H1 (cell line): Measurements from ENCODE around the gene LRRC39. TPM values are rescaled to one million over a fixed set of nuclear protein-coding genes. Genes with fewer than 3 reads are reported as not detected.

Experiments used
- CTCF ChIA-PET: fragments of 300-600 bp; sonication (Branson Sonifier 250); formaldehyde crosslinking; loops from one replicate; lab custom pipeline; 2021; ENCODE audit not compliant: partially characterized antibody; lab: Charles Lee
- POLR2A ChIA-PET: fragments of 300-600 bp; sonication (Branson Sonifier 250); formaldehyde crosslinking; loops from one replicate; lab custom pipeline; 2021; ENCODE audit warnings: inconsistent platforms; ENCODE audit not compliant: partially characterized antibody; lab: Charles Lee
- DNase-seq, 2 experiments: peaks; one replicate each; pipeline versions ENCODE4 v3.0.0 to v3.0.0-alpha.2; 2010 to 2022; ENCODE audit warnings: low spot score in 2 of 2, low read depth in 1 of 2, mixed read lengths in 1 of 2
- FAIRE-seq: peaks from 2 replicates; lab custom pipeline; 2011; peaks lifted over from hg19 to GRCh38; lab: Jason Lieb, UNC
- H2AFZ ChIP-seq: 2 replicates; pipeline ENCODE4 v1.8.1; 2012; ENCODE audit warnings: low read length, inconsistent platforms
- H2AK5ac ChIP-seq: 2 replicates; pipeline ENCODE4 v1.6.1; 2013; ENCODE audit warnings: low read depth, low read length
- H2BK120ac ChIP-seq: replicated peaks from 2 replicates; pipeline ENCODE3; 2013; ENCODE audit warnings: low read depth, low read length, inconsistent platforms
- H2BK12ac ChIP-seq: 2 replicates; pipeline ENCODE4 v1.6.1; 2013; ENCODE audit warnings: low read depth, low read length
- H2BK15ac ChIP-seq: 2 replicates; pipeline ENCODE4 v1.6.1; 2013; ENCODE audit warnings: low read length
- H2BK20ac ChIP-seq: 2 replicates; pipeline ENCODE4 v1.6.1; 2013; ENCODE audit warnings: low read length
- H2BK5ac ChIP-seq: 2 replicates; pipeline ENCODE4 v1.6.1; 2013; ENCODE audit warnings: low read depth, low read length
- H3K14ac ChIP-seq: 2 replicates; pipeline ENCODE4 v1.6.1; 2013; ENCODE audit warnings: inconsistent platforms; ENCODE audit not compliant: insufficient read length
- H3K18ac ChIP-seq: 2 replicates; pipeline ENCODE4 v1.6.1; 2013; ENCODE audit warnings: low read length; ENCODE audit errors: extremely low read depth
- H3K23ac ChIP-seq: 2 replicates; pipeline ENCODE4 v1.6.1; 2013; ENCODE audit warnings: inconsistent platforms; ENCODE audit not compliant: insufficient read length
- H3K23me2 ChIP-seq: 2 replicates; pipeline ENCODE4 v1.6.1; 2013; ENCODE audit warnings: low read depth, low read length
- H3K27ac ChIP-seq: 2 replicates; pipeline ENCODE4 v1.6.1; 2011; ENCODE audit warnings: low read depth, low read length, inconsistent platforms
- H3K27me3 ChIP-seq, 4 experiments: replicated peaks in 1 of 4; 1 replicate in 1 of 4; 2 replicates in 3 of 4; pipeline versions ENCODE4 v1.6.1 to v1.8.1; 2011 to 2013; ENCODE audit warnings: low read length in 3 of 4, mild to moderate bottlenecking in 3 of 4, inconsistent platforms in 2 of 4, mixed read lengths in 2 of 4, moderate library complexity in 1 of 4; ENCODE audit not compliant: control insufficient read depth in 3 of 4, insufficient read depth in 3 of 4; ENCODE audit errors: extremely low read depth in 1 of 4
- H3K36me3 ChIP-seq, 4 experiments: 2 replicates each; pipeline versions ENCODE4 v1.6.1 to v1.8.1; 2011 to 2013; ENCODE audit warnings: mild to moderate bottlenecking in 4 of 4, low read length in 3 of 4, moderate library complexity in 2 of 4, control low read depth in 1 of 4, inconsistent platforms in 1 of 4; ENCODE audit not compliant: insufficient read depth in 4 of 4, control insufficient read depth in 2 of 4
- H3K4ac ChIP-seq: replicated peaks from 2 replicates; pipeline ENCODE3; 2013; ENCODE audit warnings: low read length, low read depth, mixed read lengths, inconsistent platforms; ENCODE audit not compliant: insufficient read length
- H3K4me1 ChIP-seq, 4 experiments: replicated peaks in 1 of 4; 1 replicate in 1 of 4; 2 replicates in 3 of 4; pipeline versions ENCODE4 v1.6.1 to v1.8.1; 2011 to 2013; ENCODE audit warnings: low read length in 3 of 4, inconsistent platforms in 2 of 4, mixed read lengths in 1 of 4; ENCODE audit not compliant: insufficient read depth in 4 of 4, control insufficient read depth in 3 of 4
- H3K4me2 ChIP-seq, 2 experiments: 2 replicates each; pipeline versions ENCODE4 v1.6.1 to v1.8.1; 2011 to 2013; ENCODE audit warnings: low read depth in 2 of 2, low read length in 2 of 2, control low read depth in 1 of 2, inconsistent platforms in 1 of 2, mild to moderate bottlenecking in 1 of 2; ENCODE audit not compliant: insufficient read depth in 1 of 2
- H3K4me3 ChIP-seq, 4 experiments: fragments of 200-600, 300-600 bp in 1 of 4; sonication (generic), shearing (Covaris generic), sonication (Bioruptor Twin) in 1 of 4; 2 replicates each; pipeline versions ENCODE4 v1.5.1 to v1.8.1; 2011 to 2016; ENCODE audit warnings: low read length in 4 of 4, low read depth in 3 of 4, control low read depth in 2 of 4, inconsistent platforms in 2 of 4, mild to moderate bottlenecking in 2 of 4, mixed read lengths in 1 of 4, moderate library complexity in 1 of 4; ENCODE audit not compliant: insufficient read depth in 2 of 4; ENCODE audit errors: extremely low read depth in 1 of 4
- H3K56ac ChIP-seq: replicated peaks from 2 replicates; pipeline ENCODE3; 2013; ENCODE audit warnings: low read depth, mild to moderate bottlenecking, mixed read lengths, low read length, inconsistent platforms; ENCODE audit not compliant: insufficient read length
- H3K79me1 ChIP-seq: 2 replicates; pipeline ENCODE4 v1.6.1; 2013; ENCODE audit warnings: low read depth, low read length, control low read depth
- H3K79me2 ChIP-seq, 2 experiments: 2 replicates each; pipeline versions ENCODE4 v1.6.1 to v1.8.1; 2012 to 2013; ENCODE audit warnings: low read length in 2 of 2, mild to moderate bottlenecking in 2 of 2, inconsistent platforms in 1 of 2; ENCODE audit not compliant: insufficient read depth in 2 of 2, control insufficient read depth in 1 of 2
- H3K9ac ChIP-seq, 4 experiments: replicated peaks in 1 of 4; 1 replicate in 1 of 4; 2 replicates in 3 of 4; pipeline versions ENCODE4 v1.6.1 to v1.8.1; 2011 to 2013; ENCODE audit warnings: low read depth in 3 of 4, low read length in 3 of 4, control low read depth in 2 of 4, mild to moderate bottlenecking in 2 of 4, moderate library complexity in 2 of 4, inconsistent platforms in 1 of 4; ENCODE audit errors: extremely low read depth in 1 of 4
- H3K9me3 ChIP-seq, 2 experiments: 2 replicates each; pipeline versions ENCODE4 v1.6.1 to v1.8.1; 2012 to 2013; ENCODE audit warnings: mild to moderate bottlenecking in 2 of 2, moderate library complexity in 2 of 2, control low read depth in 1 of 2, inconsistent platforms in 1 of 2, low read depth in 1 of 2, low read length in 1 of 2, mixed read lengths in 1 of 2; ENCODE audit not compliant: insufficient read depth in 2 of 2
- H4K20me1 ChIP-seq, 2 experiments: replicated peaks in 1 of 2; 2 replicates each; pipeline versions ENCODE3 to v1.8.1; 2011 to 2013; ENCODE audit warnings: inconsistent platforms in 2 of 2, low read length in 2 of 2, mild to moderate bottlenecking in 1 of 2; ENCODE audit not compliant: insufficient read depth in 2 of 2, control insufficient read depth in 1 of 2
- H4K5ac ChIP-seq: 2 replicates; pipeline ENCODE4 v1.6.1; 2013; ENCODE audit warnings: low read length, low read depth, mixed read lengths, inconsistent platforms; ENCODE audit not compliant: insufficient read length
- H4K8ac ChIP-seq: 2 replicates; pipeline ENCODE4 v1.8.0; 2013; ENCODE audit warnings: mild to moderate bottlenecking, moderate library complexity, low read length, inconsistent platforms; ENCODE audit not compliant: insufficient read depth; ENCODE audit errors: extremely low read depth
- H4K91ac ChIP-seq: replicated peaks from 2 replicates; pipeline ENCODE3; 2013; ENCODE audit warnings: low read length, mixed read lengths, inconsistent platforms; ENCODE audit not compliant: insufficient read length
- POU5F1 ChIP-seq: IDR thresholded peaks from 2 replicates; pipeline ENCODE4 v1.6.1; 2011; ENCODE audit warnings: low read depth, mild to moderate bottlenecking, low read length, moderate library complexity
- RFX5 ChIP-seq: IDR thresholded peaks from 2 replicates; pipeline ENCODE4 v1.6.1; 2011; ENCODE audit warnings: low read depth, low read length, improper control_type of control experiment, borderline replicate concordance
- SP1 ChIP-seq: IDR thresholded peaks from 2 replicates; pipeline ENCODE4 v1.6.1; 2011; ENCODE audit warnings: low read depth, low read length
- WGBS, 2 experiments: shearing (Covaris generic) in 1 of 2; methylation state at CpG; one replicate each; pipeline versions ENCODE4 v1.1.6 to v1.1.7; 2013 to 2015; ENCODE audit warnings: low lambda C conversion rate in 2 of 2, mixed read lengths in 2 of 2, inconsistent platforms in 1 of 2, low coverage in 1 of 2, missing lambda C conversion rate in 1 of 2; ENCODE audit not compliant: insufficient replicate concordance in 2 of 2, insufficient coverage in 1 of 2, insufficient read length in 1 of 2; ENCODE audit errors: extremely low coverage in 1 of 2, missing lambda C conversion rate in 1 of 2; 5-methylcytosine and 5-hydroxymethylcytosine counted together
- polyA plus RNA-seq, 7 experiments: library from polyadenylated mRNA; depleted of rRNA in 3 of 7; stranded (reverse) in 5 of 7; unstranded in 2 of 7; fragments of >200 nt in 5 of 7; fragments of 200-250 nt in 2 of 7; gene quantifications; 1 replicate in 5 of 7; 2 replicates in 1 of 7; 4 replicates in 1 of 7; pipeline versions ENCODE4 v1.2.1 to v1.2.3, GENCODE V29; 2011 to 2013; ENCODE audit warnings: missing spikeins in 2 of 7, mixed read lengths in 2 of 7
- total RNA-seq: library from RNA; stranded (reverse); fragmentation: NEBNext Ultra II Directional; extraction: Animal tissue kit (Norgen Biotek cat#: 25700); gene quantifications from 2 replicates; pipeline ENCODE4 v1.2.1, GENCODE V29; 2021
- TF ChIP-seq, protein P1 (sequence below): IDR thresholded peaks from 2 replicates; pipeline ENCODE4 v1.6.1; 2012; ENCODE audit warnings: inconsistent platforms

LRRC39 gene
- total and polyA plus RNA-seq, 2 of the 8 experiments (the other 6 are each of a cell fraction or from before 2014, with no cell fraction given) = 0.33 to 0.39 TPM

GRCh38 chr1:100142343-100142742 is 35.7 kb downstream of the LRRC39 start:
- H4K91ac ChIP-seq = no peak overlapping the region
- H2BK120ac ChIP-seq = no peak overlapping the region
- H4K8ac ChIP-seq = no peak overlapping the region
- no peak overlapping the region for H4K5ac ChIP-seq
- H3K9ac ChIP-seq = no peak overlapping the region
- H3K56ac ChIP-seq = no peak overlapping the region
- H3K27ac ChIP-seq = no peak overlapping the region
- H3K4me3 ChIP-seq = no peak overlapping the region
- ChIA-PET POLR2A (no interaction called here), CTCF (interaction anchor here (0.6 to 1.2 kb wide), 2 partner anchors 14 to 18 kb away, joined by 3 to 4 read pairs; no protein-coding TSS in a partner anchor)
- H2AFZ ChIP-seq = no peak overlapping the region
- H2BK15ac ChIP-seq = no peak overlapping the region
- TF ChIP-seq RFX5 (no peak), SP1 (no peak), POU5F1 (no peak)
- TF ChIP-seq, protein P1, sequence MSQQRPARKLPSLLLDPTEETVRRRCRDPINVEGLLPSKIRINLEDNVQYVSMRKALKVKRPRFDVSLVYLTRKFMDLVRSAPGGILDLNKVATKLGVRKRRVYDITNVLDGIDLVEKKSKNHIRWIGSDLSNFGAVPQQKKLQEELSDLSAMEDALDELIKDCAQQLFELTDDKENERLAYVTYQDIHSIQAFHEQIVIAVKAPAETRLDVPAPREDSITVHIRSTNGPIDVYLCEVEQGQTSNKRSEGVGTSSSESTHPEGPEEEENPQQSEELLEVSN = no peak
- H4K20me1 ChIP-seq = no peaks in the 10 kb centered on the region
- H3K27me3 ChIP-seq = no peaks in the 10 kb centered on the region
- H2BK20ac ChIP-seq = no peak overlapping the region
- no peak overlapping the region for H3K18ac ChIP-seq
- H2AK5ac ChIP-seq = no peak overlapping the region
- H3K9me3 ChIP-seq = no peaks in the 10 kb centered on the region
- FAIRE-seq = no peak
- no peak overlapping the region for H2BK12ac ChIP-seq
- H3K79me1 ChIP-seq = no peaks in the 10 kb centered on the region
- H3K14ac ChIP-seq = no peak overlapping the region
- no peak overlapping the region for H2BK5ac ChIP-seq
- H3K4me2 ChIP-seq = no peak overlapping the region
- no peaks in the 10 kb centered on the region for H3K79me2 ChIP-seq
- H3K4me1 ChIP-seq = 0 out of 7 replicates have a peak, but pooled peaks cover 0 to 2% (median 0%) of the 10 kb centered on the region in 4 experiments
- 98 to 100% methylated on average over 1 to 3 of the region's 3 CpGs for WGBS, 2 experiments
- no peak overlapping the region for H3K4ac ChIP-seq
- H3K23me2 ChIP-seq = no peaks in the 10 kb centered on the region
- DNase-seq = no peak
- H3K36me3 ChIP-seq = peaks cover 0 to 78% (median 32%) of the 10 kb centered on the region in 4 experiments; a peak in 6 of 8 replicates
- no peak overlapping the region for H3K23ac ChIP-seq
